B cell (primary cell): ENCODE data around the gene ORC1. TPM values are rescaled to one million over a fixed set of nuclear protein-coding genes. Genes with fewer than 3 reads are reported as not detected.

Experiments used
- ATAC-seq: fragments of 200-7000 bp; cut with Tn5 transposase; one replicate; pipeline ENCODE4 v1.10.0; 2021; ENCODE audit warnings: low read depth, mild to moderate bottlenecking, moderate number of reproducible peaks, moderate library complexity
- CTCF ChIA-PET: fragments of 350-600 bp; sonication (Branson Sonifier 250); formaldehyde crosslinking; loops from one replicate; lab custom pipeline; 2021; ENCODE audit warnings: antibody characterized with exemption, inconsistent platforms; lab: Charles Lee
- POLR2A ChIA-PET: fragments of 350-600 bp; sonication (Branson Sonifier 250); formaldehyde crosslinking; loops from one replicate; lab custom pipeline; 2021; ENCODE audit warnings: antibody characterized with exemption; lab: Charles Lee
- DNase-seq: peaks from one replicate; pipeline ENCODE4 v3.0.0; 2013
- H2AFZ ChIP-seq: 2 replicates; pipeline ENCODE4 v1.6.1; 2012; ENCODE audit warnings: mild to moderate bottlenecking, low read depth, low read length; ENCODE audit not compliant: insufficient read depth, poor library complexity, severe bottlenecking
- H3K27ac ChIP-seq, 2 donors: 1 replicate in 1 of 2; 2 replicates in 1 of 2; pipeline ENCODE4 v1.5.1; 2012 to 2013; ENCODE audit warnings: low read length in 2 of 2, mild to moderate bottlenecking in 2 of 2, moderate library complexity in 1 of 2
- H3K27me3 ChIP-seq, 4 experiments: fragments of 200-600 bp in 1 of 4; sonication (generic) in 1 of 4; replicated peaks in 1 of 4; 1 replicate in 2 of 4; 2 replicates in 2 of 4; pipeline versions ENCODE4 v1.6.1 to v1.7.0; 2013 to 2016; ENCODE audit warnings: low read length in 3 of 4, mild to moderate bottlenecking in 2 of 4, mixed read lengths in 1 of 4, moderate library complexity in 1 of 4; ENCODE audit not compliant: insufficient read depth in 4 of 4, control insufficient read depth in 3 of 4; ENCODE audit errors: control extremely low read depth in 1 of 4
- H3K36me3 ChIP-seq, 2 experiments: replicated peaks in 1 of 2; 1 replicate in 1 of 2; 2 replicates in 1 of 2; pipeline versions ENCODE4 v1.6.1 to v1.7.1; 2013; ENCODE audit warnings: low read length in 1 of 2; ENCODE audit not compliant: insufficient read depth in 2 of 2, control insufficient read depth in 1 of 2; ENCODE audit errors: control extremely low read depth in 1 of 2, extremely low read depth in 1 of 2
- H3K4me1 ChIP-seq, 2 donors: fragments of 200-600 bp in 1 of 2; sonication (generic) in 1 of 2; 1 replicate in 1 of 2; 2 replicates in 1 of 2; pipeline versions ENCODE4 v1.5.1 to v1.6.1; 2013 to 2017; ENCODE audit warnings: low read length in 2 of 2; ENCODE audit not compliant: control insufficient read depth in 2 of 2, insufficient read depth in 2 of 2
- H3K4me2 ChIP-seq: replicated peaks from 2 replicates; pipeline ENCODE3; 2012; ENCODE audit warnings: mild to moderate bottlenecking, low read depth, low read length; ENCODE audit not compliant: poor library complexity, severe bottlenecking
- H3K4me3 ChIP-seq, 5 experiments: fragments of 200-600 bp in 1 of 5; sonication (generic) in 1 of 5; 1 replicate in 3 of 5; 2 replicates in 2 of 5; pipeline versions ENCODE4 v1.5.1 to v1.7.0; 2011 to 2016; ENCODE audit warnings: low read length in 4 of 5, mild to moderate bottlenecking in 4 of 5, low read depth in 2 of 5, control low read depth in 1 of 5, moderate library complexity in 1 of 5; ENCODE audit not compliant: insufficient read depth in 1 of 5; ENCODE audit errors: control extremely low read depth in 1 of 5, extremely low read depth in 1 of 5
- H3K79me2 ChIP-seq: fragments of 200-600 bp; sonication (generic); one replicate; pipeline ENCODE4 v1.6.0; 2016; ENCODE audit warnings: low read length; ENCODE audit not compliant: control insufficient read depth, insufficient read depth
- H3K9ac ChIP-seq: fragments of 200-600 bp; sonication (generic); 2 replicates; pipeline ENCODE4 v1.6.1; 2017; ENCODE audit warnings: mild to moderate bottlenecking, low read length, moderate library complexity
- H3K9me3 ChIP-seq, 3 donors: one replicate each; pipeline versions ENCODE4 v1.6.1 to v1.7.1; 2013; ENCODE audit warnings: low read length in 2 of 3; ENCODE audit not compliant: control insufficient read depth in 2 of 3, insufficient read depth in 1 of 3; ENCODE audit errors: control extremely low read depth in 1 of 3
- H4K20me1 ChIP-seq: 2 replicates; pipeline ENCODE4 v1.6.0; 2012; ENCODE audit warnings: mild to moderate bottlenecking, low read length; ENCODE audit not compliant: insufficient read depth, control insufficient read depth, poor library complexity, severe bottlenecking
- H3K27ac Mint-ChIP-seq: one replicate; pipeline ENCODE4 v1.8.0; 2021; ENCODE audit warnings: mixed read lengths
- H3K27me3 Mint-ChIP-seq: one replicate; pipeline ENCODE4 v1.8.0; 2021; ENCODE audit warnings: mixed read lengths
- H3K4me1 Mint-ChIP-seq: one replicate; pipeline ENCODE4 v1.8.0; 2021; ENCODE audit warnings: mixed read lengths
- H3K4me3 Mint-ChIP-seq: one replicate; pipeline ENCODE4 v1.8.0; 2021; ENCODE audit warnings: mixed read lengths
- H3K9me3 Mint-ChIP-seq: one replicate; pipeline ENCODE4 v1.8.0; 2022; ENCODE audit warnings: mixed read lengths; ENCODE audit not compliant: insufficient read depth
- CTCF ChIP-seq: fragments of 200-600 bp; IDR thresholded peaks from one replicate; pipeline ENCODE4 v1.8.0; 2022; ENCODE audit warnings: antibody characterized with exemption, mild to moderate bottlenecking
- EZH2 ChIP-seq: IDR thresholded peaks from 2 replicates; pipeline ENCODE4 v1.6.1; 2012; ENCODE audit warnings: borderline replicate concordance, low read depth, mild to moderate bottlenecking, moderate library complexity, low read length; ENCODE audit not compliant: insufficient read depth, poor library complexity, severe bottlenecking
- WGBS: methylation state at CpG from one replicate; pipeline ENCODE4 v1.1.5; 2013; ENCODE audit warnings: missing lambda C conversion rate; ENCODE audit not compliant: insufficient coverage; 5-methylcytosine and 5-hydroxymethylcytosine counted together
- intact Hi-C: fragments of 100-400 bp; cut with micrococcal nuclease; formaldehyde crosslinking; loops from one replicate; pipeline ENCODE4 v1.10.0; 2022
- polyA plus RNA-seq: library from polyadenylated mRNA; depleted of rRNA; stranded (reverse); fragments of >200 nt; gene quantifications from 2 replicates; pipeline ENCODE4 v1.2.3, GENCODE V29; 2012
- total RNA-seq, 2 donors: library from RNA; stranded (reverse); fragments of 120-200 nt in 1 of 2; gene quantifications; 1 replicate in 1 of 2; 2 replicates in 1 of 2; pipeline versions ENCODE4 v1.2.3 to v1.2.4, GENCODE V29; 2013 to 2022

Gene ORC1
- total and polyA plus RNA-seq, 2 donors (not counting 1 experiment from before 2014, with no cell fraction given): 0.78 to 1.3 TPM

GRCh38 chr1:52420713-52421112 lies 16.5 kb upstream of the ORC1 start:
- Histone ChIP-seq H3K4me1 (peaks cover 0 to 11% of the 10 kb centered on the region in 2 donors), H3K4me2 (no peak overlapping the region), H2AFZ (no peak overlapping the region), H3K9ac (no peak overlapping the region), H4K20me1 (no peaks in the 10 kb centered on the region), H3K27ac (no peak overlapping the region), H3K79me2 (no peaks in the 10 kb centered on the region), H3K9me3 (no peaks in the 10 kb centered on the region), H3K4me3 (no peak overlapping the region), H3K36me3 (peaks cover 16 to 60% of the 10 kb centered on the region in 2 experiments), H3K27me3 (no peaks in the 10 kb centered on the region)
- TF ChIP-seq EZH2: no peak
- TF ChIP-seq CTCF: no peak
- POLR2A ChIA-PET: no interaction called here
- intact Hi-C loops: no loop called here
- Mint-ChIP-seq H3K27ac (no peak overlapping the region), H3K9me3 (no peaks in the 10 kb centered on the region), H3K27me3 (no peaks in the 10 kb centered on the region), H3K4me1 (peaks cover 14% of the 10 kb centered on the region), H3K4me3 (no peak overlapping the region)
- no peak for DNase-seq
- no peak for ATAC-seq
- WGBS: no CpG with 5 or more reads among the region's 1 CpG
- CTCF ChIA-PET: no interaction called here

GRCh38 chr1:52416811-52417210 lies 12.6 kb upstream of the ORC1 start:
- WGBS: no CpG with 5 or more reads among the region's 2 CpGs
- no peak for TF ChIP-seq CTCF
- no peak for TF ChIP-seq EZH2

More at GRCh38 chr1:52416811-52417210, 12.6 kb upstream of the ORC1 start:
- Mint-ChIP-seq H3K9me3 (no peaks in the 10 kb centered on the region), H3K4me1 (no peaks in the 10 kb centered on the region), H3K27me3 (no peaks in the 10 kb centered on the region), H3K4me3 (no peak overlapping the region), H3K27ac (no peak overlapping the region)
- ATAC-seq (no peak), DNase-seq (no peak)
- no peak overlapping the region for H3K4me3 ChIP-seq
- no peak overlapping the region for H2AFZ ChIP-seq
- H3K27me3 ChIP-seq: no peaks in the 10 kb centered on the region
- no peaks in the 10 kb centered on the region for H3K9me3 ChIP-seq
- no peak overlapping the region for H3K4me2 ChIP-seq
- H3K4me1 ChIP-seq: no peaks in the 10 kb centered on the region
- H3K9ac ChIP-seq: no peak overlapping the region
- POLR2A ChIA-PET: interaction anchor here (0.6 kb wide), 1 partner anchor 1498 kb away, joined by 3 read pairs; no protein-coding TSS in a partner anchor
- CTCF ChIA-PET: no interaction called here
- H3K27ac ChIP-seq: no peak overlapping the region
- H4K20me1 ChIP-seq: no peaks in the 10 kb centered on the region
- no peaks in the 10 kb centered on the region for H3K79me2 ChIP-seq
- intact Hi-C loops: no loop called here
- H3K36me3 ChIP-seq: peaks cover 18 to 76% of the 10 kb centered on the region in 2 experiments
